WTC11 (cell line): ENCODE results near the gene ADAM12. TPM values are rescaled to one million over a fixed set of nuclear protein-coding genes. Genes with fewer than 3 reads are reported as not detected.

ENCODE experiments used
- ATAC-seq: fragments of 200-7000 bp; cut with Tn5 transposase; 2 replicates; pipeline ENCODE4 v1.10.0; 2021; ENCODE audit warnings: mild to moderate bottlenecking, moderate library complexity
- CTCF ChIA-PET: fragments of 300-600 bp; sonication (Branson Sonifier 250); formaldehyde crosslinking; loops from one replicate; lab custom pipeline; 2021; ENCODE audit warnings: antibody characterized with exemption; lab: Charles Lee
- POLR2A ChIA-PET: fragments of 350-600 bp; sonication (Branson Sonifier 250); formaldehyde crosslinking; loops from one replicate; lab custom pipeline; 2021; ENCODE audit warnings: antibody characterized with exemption; lab: Charles Lee
- DNase-seq: peaks from one replicate; pipeline ENCODE4 v3.0.0; 2021; ENCODE audit warnings: low spot score
- H3K27ac Mint-ChIP-seq: 2 replicates; pipeline ENCODE4 v1.8.0; 2021; ENCODE audit warnings: mixed read lengths
- H3K27me3 Mint-ChIP-seq: 2 replicates; pipeline ENCODE4 v1.8.0; 2021; ENCODE audit warnings: low read depth, mild to moderate bottlenecking, moderate library complexity, mixed read lengths
- H3K36me3 Mint-ChIP-seq: 2 replicates; pipeline ENCODE4 v1.8.0; 2021; ENCODE audit warnings: mixed read lengths
- H3K4me1 Mint-ChIP-seq: 2 replicates; pipeline ENCODE4 v1.8.0; 2022; ENCODE audit warnings: mixed read lengths
- H3K4me3 Mint-ChIP-seq: 2 replicates; pipeline ENCODE4 v1.8.0; 2021; ENCODE audit warnings: mild to moderate bottlenecking, moderate library complexity, mixed read lengths
- H3K9me3 Mint-ChIP-seq: 2 replicates; pipeline ENCODE4 v1.8.0; 2021; ENCODE audit warnings: mixed read lengths
- AFF4 ChIP-seq: sonication (generic); formaldehyde crosslinking; IDR thresholded peaks from 2 replicates; pipeline ENCODE4 v1.8.1; 2023; ENCODE audit warnings: mild to moderate bottlenecking, missing genetic modification reagents, borderline replicate concordance
- ATF2 ChIP-seq: sonication (generic); formaldehyde crosslinking; IDR thresholded peaks from 2 replicates; pipeline ENCODE4 v1.8.1; 2022; ENCODE audit warnings: low read depth, missing genetic modification reagents, borderline replicate concordance
- ATF6 ChIP-seq: sonication (generic); formaldehyde crosslinking; IDR thresholded peaks from 2 replicates; pipeline ENCODE4 v1.8.1; 2023; ENCODE audit warnings: mild to moderate bottlenecking, missing genetic modification reagents
- ELF4 ChIP-seq: sonication (generic); formaldehyde crosslinking; IDR thresholded peaks from 2 replicates; pipeline ENCODE4 v1.8.1; 2022; ENCODE audit warnings: low read depth, mild to moderate bottlenecking, moderate library complexity, missing genetic modification reagents
- ETV6 ChIP-seq: sonication (generic); formaldehyde crosslinking; IDR thresholded peaks from 2 replicates; pipeline ENCODE4 v1.8.1; 2022; ENCODE audit warnings: mild to moderate bottlenecking, missing genetic modification reagents
- GABPB1 ChIP-seq: sonication (generic); formaldehyde crosslinking; IDR thresholded peaks from 2 replicates; pipeline ENCODE4 v1.8.1; 2023; ENCODE audit warnings: mild to moderate bottlenecking, missing genetic modification reagents
- JAZF1 ChIP-seq: fragments of 250-450 bp; sonication (Bioruptor Pico); IDR thresholded peaks from 2 replicates; pipeline ENCODE4 v1.9.0; 2021; ENCODE audit warnings: moderate library complexity, mild to moderate bottlenecking, inconsistent platforms
- MXD4 ChIP-seq: fragments of 250-450 bp; sonication (Bioruptor Pico); IDR thresholded peaks from 2 replicates; pipeline ENCODE4 v1.8.0; 2021; ENCODE audit warnings: mild to moderate bottlenecking, moderate library complexity, borderline replicate concordance
- MYBL2 ChIP-seq: sonication (generic); formaldehyde crosslinking; IDR thresholded peaks from 2 replicates; pipeline ENCODE4 v1.8.1; 2023; ENCODE audit warnings: mild to moderate bottlenecking, moderate library complexity, missing genetic modification reagents
- NR2C2 ChIP-seq: sonication (generic); formaldehyde crosslinking; IDR thresholded peaks from 2 replicates; pipeline ENCODE4 v1.8.0; 2022; ENCODE audit warnings: mild to moderate bottlenecking, missing genetic modification reagents
- PRRX2 ChIP-seq: fragments of 250-450 bp; sonication (Bioruptor Pico); IDR thresholded peaks from 2 replicates; pipeline ENCODE4 v1.8.0; 2021; ENCODE audit warnings: mild to moderate bottlenecking
- RORB ChIP-seq: fragments of 250-450 bp; sonication (Bioruptor Pico); IDR thresholded peaks from 2 replicates; pipeline ENCODE4 v1.9.0; 2021; ENCODE audit warnings: mild to moderate bottlenecking
- SP1 ChIP-seq: sonication (generic); formaldehyde crosslinking; conservative IDR thresholded peaks from 2 replicates; pipeline ENCODE4 v1.8.1; 2022; ENCODE audit warnings: missing genetic modification reagents
- TP53 ChIP-seq: sonication (generic); formaldehyde crosslinking; IDR thresholded peaks from 2 replicates; pipeline ENCODE4 v1.8.1; 2023; ENCODE audit warnings: mild to moderate bottlenecking, missing genetic modification reagents
- ZBTB21 ChIP-seq: sonication (generic); formaldehyde crosslinking; IDR thresholded peaks from 2 replicates; pipeline ENCODE4 v1.8.1; 2023; ENCODE audit warnings: mild to moderate bottlenecking, missing genetic modification reagents, borderline replicate concordance
- ZNF219 ChIP-seq: sonication (generic); formaldehyde crosslinking; IDR thresholded peaks from 2 replicates; pipeline ENCODE4 v1.8.0; 2023; ENCODE audit warnings: missing genetic modification reagents, mild to moderate bottlenecking, borderline replicate concordance
- ZNF317 ChIP-seq: sonication (generic); formaldehyde crosslinking; IDR thresholded peaks from 2 replicates; pipeline ENCODE4 v1.8.1; 2023; ENCODE audit warnings: low read depth, mild to moderate bottlenecking, moderate library complexity, missing genetic modification reagents, borderline replicate concordance
- ZNF416 ChIP-seq: fragments of 250-450 bp; sonication (Bioruptor Pico); IDR thresholded peaks from 2 replicates; pipeline ENCODE4 v1.9.0; 2021; ENCODE audit warnings: mild to moderate bottlenecking, inconsistent platforms
- ZNF671 ChIP-seq: fragments of 250-450 bp; sonication (Bioruptor Pico); IDR thresholded peaks from 2 replicates; pipeline ENCODE4 v1.8.0; 2021; ENCODE audit warnings: mild to moderate bottlenecking
- ZSCAN18 ChIP-seq: fragments of 250-450 bp; sonication (Bioruptor Pico); IDR thresholded peaks from 2 replicates; pipeline ENCODE4 v2.1.2; 2022; ENCODE audit warnings: mild to moderate bottlenecking, moderate library complexity
- total RNA-seq: library from RNA; stranded (reverse); gene quantifications from 3 replicates; pipeline ENCODE4 v1.2.3, GENCODE V29; 2021
- TF ChIP-seq, protein P1 (sequence below): sonication (generic); formaldehyde crosslinking; IDR thresholded peaks from 2 replicates; pipeline ENCODE4 v1.8.1; 2022; ENCODE audit warnings: mild to moderate bottlenecking, missing genetic modification reagents, moderate library complexity, borderline replicate concordance

The ADAM12 gene
- total RNA-seq, 1 experiment from 2014 or later: 0.22 TPM

- H3K9me3 Mint-ChIP-seq: peaks cover 19% of the 10 kb centered on the region
- POLR2A ChIA-PET: no interaction called here
- no peak for ATAC-seq
- H3K27ac Mint-ChIP-seq: no peak overlapping the region
- H3K36me3 Mint-ChIP-seq: no peaks in the 10 kb centered on the region
- H3K4me1 Mint-ChIP-seq: no peaks in the 10 kb centered on the region
- CTCF ChIA-PET: no interaction called here
- DNase-seq: no peak
- no peaks in the 10 kb centered on the region; the same call in 1 of the 2 replicates for H3K27me3 Mint-ChIP-seq
- no peak overlapping the region for H3K4me3 Mint-ChIP-seq
- TF ChIP-seq NR2C2 (CRISPR knock-in tag) (no peak), ZNF317 (CRISPR knock-in tag) (no peak)
Measured at GRCh38 chr10:126201603-126202002, 186.7 kb downstream of the ADAM12 start.

GRCh38 chr10:126199221-126199998 is 188.9 kb downstream of the ADAM12 start:
- Mint-ChIP-seq H3K27me3 (no peaks in the 10 kb centered on the region; the same call in 1 of the 2 replicates), H3K9me3 (peaks cover under 1% of the 10 kb centered on the region; the same call in 1 of the 2 replicates), H3K27ac (no peak overlapping the region), H3K4me3 (no peak overlapping the region), H3K4me1 (no peaks in the 10 kb centered on the region), H3K36me3 (no peaks in the 10 kb centered on the region)
- ATAC-seq (no peak), DNase-seq (no peak)
- ChIA-PET CTCF (no interaction called here), POLR2A (no interaction called here)
- no peak for TF ChIP-seq JAZF1 (CRISPR knock-in tag)
- no peak for TF ChIP-seq AFF4 (CRISPR knock-in tag)
- TF ChIP-seq TP53 (CRISPR knock-in tag): no peak
- no peak for TF ChIP-seq ETV6
- TF ChIP-seq ZNF219 (CRISPR knock-in tag): no peak
- no peak for TF ChIP-seq ELF4 (CRISPR knock-in tag)
- TF ChIP-seq ATF2 (CRISPR knock-in tag): no peak
- TF ChIP-seq PRRX2 (CRISPR knock-in tag): no peak
- TF ChIP-seq ZSCAN18 (CRISPR knock-in tag): no peak

DNA sequence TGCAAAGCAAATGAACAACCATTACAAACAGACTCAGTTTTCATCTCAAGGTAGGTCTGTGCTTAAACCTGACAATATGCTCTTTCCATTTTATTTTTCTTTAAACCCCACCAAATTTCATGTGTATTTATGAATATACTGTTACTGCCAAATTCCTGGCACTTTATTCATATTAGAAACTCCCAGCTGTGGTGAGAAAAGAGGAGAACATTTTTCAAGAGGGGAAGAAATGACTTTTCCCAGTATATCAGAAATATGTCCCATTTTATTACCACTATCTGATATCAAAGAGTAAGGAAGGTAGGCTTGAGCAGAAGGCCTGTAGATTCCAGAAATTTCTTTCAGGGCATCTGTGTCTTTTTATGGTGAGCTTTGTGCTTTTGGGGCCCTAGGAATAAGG is 189.6 kb downstream of the ADAM12 start:
- Mint-ChIP-seq H3K27ac (no peak overlapping the region), H3K4me3 (no peak overlapping the region), H3K27me3 (no peaks in the 10 kb centered on the region; the same call in 1 of the 2 replicates), H3K9me3 (no peaks in the 10 kb centered on the region; the same call in 1 of the 2 replicates), H3K36me3 (no peaks in the 10 kb centered on the region), H3K4me1 (no peaks in the 10 kb centered on the region)
- TF ChIP-seq ATF6 (CRISPR knock-in tag) (no peak), ZNF671 (CRISPR knock-in tag) (no peak), MYBL2 (CRISPR knock-in tag) (no peak), ZNF416 (CRISPR knock-in tag) (no peak), SP1 (CRISPR knock-in tag) (no peak), RORB (CRISPR knock-in tag) (no peak), ELF4 (CRISPR knock-in tag) (no peak), MXD4 (no peak), ZNF317 (CRISPR knock-in tag) (no peak), JAZF1 (CRISPR knock-in tag) (no peak), ZBTB21 (CRISPR knock-in tag) (no peak), GABPB1 (CRISPR knock-in tag) (no peak)
- TF ChIP-seq, protein P1, sequence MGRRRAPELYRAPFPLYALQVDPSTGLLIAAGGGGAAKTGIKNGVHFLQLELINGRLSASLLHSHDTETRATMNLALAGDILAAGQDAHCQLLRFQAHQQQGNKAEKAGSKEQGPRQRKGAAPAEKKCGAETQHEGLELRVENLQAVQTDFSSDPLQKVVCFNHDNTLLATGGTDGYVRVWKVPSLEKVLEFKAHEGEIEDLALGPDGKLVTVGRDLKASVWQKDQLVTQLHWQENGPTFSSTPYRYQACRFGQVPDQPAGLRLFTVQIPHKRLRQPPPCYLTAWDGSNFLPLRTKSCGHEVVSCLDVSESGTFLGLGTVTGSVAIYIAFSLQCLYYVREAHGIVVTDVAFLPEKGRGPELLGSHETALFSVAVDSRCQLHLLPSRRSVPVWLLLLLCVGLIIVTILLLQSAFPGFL (CRISPR knock-in tag): no peak
- CTCF ChIA-PET: no interaction called here
- POLR2A ChIA-PET: no interaction called here
- DNase-seq (no peak), ATAC-seq (no peak)
